Sigmoid colon (tissue), 4 donors: ENCODE measurements around the gene CCDC70.

Experiments used
- EP300 ChIP-seq, 4 donors: sonication (generic); formaldehyde crosslinking; IDR thresholded peaks; one replicate each; pipeline ENCODE4 v1.6.1; 2017; ENCODE audit warnings: antibody characterized with exemption in 4 of 4
- POLR2A ChIP-seq, 2 donors: fragments of 450-650 bp; IDR thresholded peaks; one replicate each; pipeline ENCODE4 v1.6.1; 2016; ENCODE audit warnings: antibody characterized with exemption in 2 of 2, mild to moderate bottlenecking in 2 of 2, moderate library complexity in 2 of 2
- POLR2AphosphoS5 ChIP-seq, 4 donors: sonication (generic); formaldehyde crosslinking; IDR thresholded peaks; one replicate each; pipeline ENCODE4 v1.6.1; 2017; ENCODE audit warnings: antibody characterized with exemption in 4 of 4
- TF ChIP-seq, protein P1 (sequence below), 4 experiments: fragments of 450-650 bp in 3 of 4; fragments of 200-600 bp in 1 of 4; IDR thresholded peaks; one replicate each; pipeline ENCODE4 v1.5.1; 2016 to 2019; ENCODE audit warnings: antibody characterized with exemption in 4 of 4, mild to moderate bottlenecking in 3 of 4, moderate library complexity in 2 of 4

DNA sequence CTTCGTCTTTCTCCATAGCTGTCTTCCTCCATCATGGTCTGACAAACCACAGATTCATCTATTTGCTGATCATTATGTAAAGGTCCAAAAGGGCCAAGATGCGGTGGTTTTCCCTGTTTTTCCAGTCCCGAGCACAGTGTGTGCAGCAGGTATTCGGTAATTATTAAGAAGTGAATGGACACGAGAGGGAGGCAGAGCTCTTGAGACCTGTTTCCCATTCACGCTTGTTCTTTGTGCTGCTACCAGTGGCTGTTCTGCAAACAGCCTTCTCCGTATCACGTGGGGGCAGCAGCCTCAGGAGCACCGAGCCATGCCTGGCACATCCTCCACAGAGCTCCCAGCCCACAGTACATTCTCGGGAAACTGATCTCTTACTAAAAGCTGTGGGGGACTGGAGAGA is 50.3 kb downstream of the CCDC70 start:
- TF ChIP-seq, protein P1, sequence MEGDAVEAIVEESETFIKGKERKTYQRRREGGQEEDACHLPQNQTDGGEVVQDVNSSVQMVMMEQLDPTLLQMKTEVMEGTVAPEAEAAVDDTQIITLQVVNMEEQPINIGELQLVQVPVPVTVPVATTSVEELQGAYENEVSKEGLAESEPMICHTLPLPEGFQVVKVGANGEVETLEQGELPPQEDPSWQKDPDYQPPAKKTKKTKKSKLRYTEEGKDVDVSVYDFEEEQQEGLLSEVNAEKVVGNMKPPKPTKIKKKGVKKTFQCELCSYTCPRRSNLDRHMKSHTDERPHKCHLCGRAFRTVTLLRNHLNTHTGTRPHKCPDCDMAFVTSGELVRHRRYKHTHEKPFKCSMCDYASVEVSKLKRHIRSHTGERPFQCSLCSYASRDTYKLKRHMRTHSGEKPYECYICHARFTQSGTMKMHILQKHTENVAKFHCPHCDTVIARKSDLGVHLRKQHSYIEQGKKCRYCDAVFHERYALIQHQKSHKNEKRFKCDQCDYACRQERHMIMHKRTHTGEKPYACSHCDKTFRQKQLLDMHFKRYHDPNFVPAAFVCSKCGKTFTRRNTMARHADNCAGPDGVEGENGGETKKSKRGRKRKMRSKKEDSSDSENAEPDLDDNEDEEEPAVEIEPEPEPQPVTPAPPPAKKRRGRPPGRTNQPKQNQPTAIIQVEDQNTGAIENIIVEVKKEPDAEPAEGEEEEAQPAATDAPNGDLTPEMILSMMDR (IDR thresholded peaks at IDR 0.05) = no peak
- TF ChIP-seq POLR2A (IDR thresholded peaks at IDR 0.05) = no peak
- no peak for TF ChIP-seq POLR2AphosphoS5 (IDR thresholded peaks at IDR 0.05)
- TF ChIP-seq EP300 (IDR thresholded peaks at IDR 0.05) = no peak
